ENCODE measurements around the gene HCRT. TPM values are rescaled to one million over a fixed set of nuclear protein-coding genes. Genes with fewer than 3 reads are reported as not detected.

Gene HCRT
- polyA plus RNA-seq, 1 donor from 2014 or later, result not detected

DNA sequence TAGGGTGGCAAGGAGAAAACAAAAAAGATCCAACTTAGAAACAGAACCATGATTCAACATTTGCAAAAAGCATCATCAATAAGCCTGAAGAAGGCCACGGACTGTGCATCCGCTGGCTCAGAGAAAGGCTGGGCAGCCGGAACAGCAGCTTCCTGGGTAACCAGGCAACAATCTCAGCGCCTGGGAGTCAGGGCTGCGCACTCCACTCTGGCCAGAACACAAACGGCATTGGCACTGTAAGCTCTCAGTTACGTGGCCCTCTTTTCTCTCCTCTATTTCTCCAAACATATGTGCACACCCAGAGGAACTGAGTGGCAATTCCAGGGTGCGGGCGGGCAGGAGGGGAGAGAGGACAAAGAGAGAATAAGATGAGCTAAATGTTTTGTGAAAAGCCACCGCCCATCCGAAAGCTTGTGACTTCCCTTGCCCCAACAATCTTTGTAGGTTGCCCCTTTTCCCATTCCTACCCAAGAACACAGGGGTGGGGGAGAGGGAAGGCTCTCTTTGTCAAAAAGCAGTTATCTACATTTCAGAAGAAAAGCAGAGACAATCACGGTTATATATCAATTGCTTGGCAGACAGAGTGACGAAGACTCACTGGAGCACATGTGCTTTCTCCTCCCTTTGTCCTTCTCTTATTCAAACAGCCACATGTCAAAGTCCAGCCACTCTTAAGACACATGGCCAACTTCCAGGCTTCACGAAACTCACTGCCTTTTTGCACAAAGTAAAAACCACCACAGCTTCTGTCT, 15.6 kb upstream of the HCRT start:
- Histone ChIP-seq H3K27me3 (ENCODE audit: insufficient read depth, low read depth, low read length) (no peaks in the 10 kb centered on the region), H3K27ac (ENCODE audit: low read length) (no peak overlapping the region), H3K4me2 (ENCODE audit: low read length) (no peak overlapping the region), H2AFZ (ENCODE audit: low read depth, low read length) (no peak overlapping the region), H3K9ac (ENCODE audit: low read length) (no peak overlapping the region), H3K36me3 (ENCODE audit: insufficient read depth, low read length) (no peaks in the 10 kb centered on the region), H3K9me3 (ENCODE audit: low read length) (no peaks in the 10 kb centered on the region), H4K20me1 (ENCODE audit: insufficient read depth) (no peaks in the 10 kb centered on the region), H3K9me2 (ENCODE audit: insufficient read depth, low read length) (no peaks in the 10 kb centered on the region), H3K4me3 (ENCODE audit: low read length) (no peak overlapping the region), H3F3A (ENCODE audit: insufficient read depth, low read length, poor library complexity, severe bottlenecking) (no peaks in the 10 kb centered on the region), H3K79me2 (replicated peaks; ENCODE audit: insufficient read depth, low read length) (no peaks in the 10 kb centered on the region)
- TF ChIP-seq EZH2 (IDR thresholded peaks at IDR 0.05; ENCODE audit: borderline replicate concordance, insufficient read depth, low read length, poor library complexity, severe bottlenecking) (no peak), RAD21 (conservative IDR thresholded peaks at IDR 0.05) (no peak), EP300 (conservative IDR thresholded peaks at IDR 0.05; ENCODE audit: poor library complexity, severe bottlenecking) (no peak), TAF1 (IDR thresholded peaks at IDR 0.05; ENCODE audit: low read depth) (no peak)
- TF ChIP-seq, protein P1, sequence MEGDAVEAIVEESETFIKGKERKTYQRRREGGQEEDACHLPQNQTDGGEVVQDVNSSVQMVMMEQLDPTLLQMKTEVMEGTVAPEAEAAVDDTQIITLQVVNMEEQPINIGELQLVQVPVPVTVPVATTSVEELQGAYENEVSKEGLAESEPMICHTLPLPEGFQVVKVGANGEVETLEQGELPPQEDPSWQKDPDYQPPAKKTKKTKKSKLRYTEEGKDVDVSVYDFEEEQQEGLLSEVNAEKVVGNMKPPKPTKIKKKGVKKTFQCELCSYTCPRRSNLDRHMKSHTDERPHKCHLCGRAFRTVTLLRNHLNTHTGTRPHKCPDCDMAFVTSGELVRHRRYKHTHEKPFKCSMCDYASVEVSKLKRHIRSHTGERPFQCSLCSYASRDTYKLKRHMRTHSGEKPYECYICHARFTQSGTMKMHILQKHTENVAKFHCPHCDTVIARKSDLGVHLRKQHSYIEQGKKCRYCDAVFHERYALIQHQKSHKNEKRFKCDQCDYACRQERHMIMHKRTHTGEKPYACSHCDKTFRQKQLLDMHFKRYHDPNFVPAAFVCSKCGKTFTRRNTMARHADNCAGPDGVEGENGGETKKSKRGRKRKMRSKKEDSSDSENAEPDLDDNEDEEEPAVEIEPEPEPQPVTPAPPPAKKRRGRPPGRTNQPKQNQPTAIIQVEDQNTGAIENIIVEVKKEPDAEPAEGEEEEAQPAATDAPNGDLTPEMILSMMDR (IDR thresholded peaks at IDR 0.05; ENCODE audit: poor library complexity, severe bottlenecking), result no peak

DNA sequence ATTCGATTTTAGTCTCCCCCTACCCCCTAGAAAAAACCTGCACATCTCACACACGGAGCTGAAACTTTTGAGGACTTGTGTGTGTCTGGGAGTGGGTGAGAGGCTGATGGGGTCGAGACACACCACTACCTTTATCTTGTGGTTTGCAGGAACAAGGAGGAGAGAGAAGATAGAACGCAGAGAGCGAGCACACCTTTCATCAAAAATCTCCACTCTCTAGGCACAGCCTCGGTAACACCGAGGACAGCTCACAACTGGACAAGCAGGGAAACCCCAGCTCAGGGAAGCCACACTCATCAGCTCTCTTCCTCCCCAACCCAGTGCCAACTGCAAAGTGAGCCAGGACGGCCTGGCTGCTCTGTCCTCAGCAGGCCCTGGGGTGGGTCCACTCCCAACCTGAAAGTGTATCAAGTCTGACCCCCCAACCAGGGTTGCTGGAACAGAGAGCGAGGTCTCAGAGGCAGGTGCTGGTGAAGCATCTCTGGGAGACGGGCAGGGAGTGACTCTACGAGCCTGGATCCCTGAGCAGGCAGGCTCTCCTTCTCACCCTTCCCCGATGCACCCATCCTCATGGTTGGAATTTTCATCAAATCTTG, 14.3 kb upstream of the HCRT start:
- H3K9me2 ChIP-seq (ENCODE audit: insufficient read depth, low read length), result no peaks in the 10 kb centered on the region
- no peak overlapping the region for H3K4me3 ChIP-seq (ENCODE audit: low read length)
- no peak overlapping the region for H3K27ac ChIP-seq (ENCODE audit: low read length)
- no peak overlapping the region for H2AFZ ChIP-seq (ENCODE audit: low read depth, low read length)
- no peaks in the 10 kb centered on the region for H3K9me3 ChIP-seq (ENCODE audit: low read length)
- H3K9ac ChIP-seq (ENCODE audit: low read length), result no peak overlapping the region
- H3K79me2 ChIP-seq (replicated peaks; ENCODE audit: insufficient read depth, low read length), result no peaks in the 10 kb centered on the region
- H3K4me2 ChIP-seq (ENCODE audit: low read length), result no peak overlapping the region
- TF ChIP-seq, protein P1 (IDR thresholded peaks at IDR 0.05; ENCODE audit: poor library complexity, severe bottlenecking), result no peak
- no peak for TF ChIP-seq RAD21 (conservative IDR thresholded peaks at IDR 0.05)
- TF ChIP-seq, protein P2, sequence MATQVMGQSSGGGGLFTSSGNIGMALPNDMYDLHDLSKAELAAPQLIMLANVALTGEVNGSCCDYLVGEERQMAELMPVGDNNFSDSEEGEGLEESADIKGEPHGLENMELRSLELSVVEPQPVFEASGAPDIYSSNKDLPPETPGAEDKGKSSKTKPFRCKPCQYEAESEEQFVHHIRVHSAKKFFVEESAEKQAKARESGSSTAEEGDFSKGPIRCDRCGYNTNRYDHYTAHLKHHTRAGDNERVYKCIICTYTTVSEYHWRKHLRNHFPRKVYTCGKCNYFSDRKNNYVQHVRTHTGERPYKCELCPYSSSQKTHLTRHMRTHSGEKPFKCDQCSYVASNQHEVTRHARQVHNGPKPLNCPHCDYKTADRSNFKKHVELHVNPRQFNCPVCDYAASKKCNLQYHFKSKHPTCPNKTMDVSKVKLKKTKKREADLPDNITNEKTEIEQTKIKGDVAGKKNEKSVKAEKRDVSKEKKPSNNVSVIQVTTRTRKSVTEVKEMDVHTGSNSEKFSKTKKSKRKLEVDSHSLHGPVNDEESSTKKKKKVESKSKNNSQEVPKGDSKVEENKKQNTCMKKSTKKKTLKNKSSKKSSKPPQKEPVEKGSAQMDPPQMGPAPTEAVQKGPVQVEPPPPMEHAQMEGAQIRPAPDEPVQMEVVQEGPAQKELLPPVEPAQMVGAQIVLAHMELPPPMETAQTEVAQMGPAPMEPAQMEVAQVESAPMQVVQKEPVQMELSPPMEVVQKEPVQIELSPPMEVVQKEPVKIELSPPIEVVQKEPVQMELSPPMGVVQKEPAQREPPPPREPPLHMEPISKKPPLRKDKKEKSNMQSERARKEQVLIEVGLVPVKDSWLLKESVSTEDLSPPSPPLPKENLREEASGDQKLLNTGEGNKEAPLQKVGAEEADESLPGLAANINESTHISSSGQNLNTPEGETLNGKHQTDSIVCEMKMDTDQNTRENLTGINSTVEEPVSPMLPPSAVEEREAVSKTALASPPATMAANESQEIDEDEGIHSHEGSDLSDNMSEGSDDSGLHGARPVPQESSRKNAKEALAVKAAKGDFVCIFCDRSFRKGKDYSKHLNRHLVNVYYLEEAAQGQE (IDR thresholded peaks at IDR 0.05; ENCODE audit: borderline replicate concordance), result no peak
- TF ChIP-seq MXI1 (conservative IDR thresholded peaks at IDR 0.05; ENCODE audit: poor library complexity, severe bottlenecking), result no peak
- no peak for TF ChIP-seq EP300 (conservative IDR thresholded peaks at IDR 0.05; ENCODE audit: poor library complexity, severe bottlenecking)
- no peak for TF ChIP-seq POLR2AphosphoS5 (IDR thresholded peaks at IDR 0.05)
- TF ChIP-seq SMC3 (conservative IDR thresholded peaks at IDR 0.05; ENCODE audit: poor library complexity), result no peak
- TF ChIP-seq EZH2 (IDR thresholded peaks at IDR 0.05; ENCODE audit: borderline replicate concordance, insufficient read depth, low read length, poor library complexity, severe bottlenecking), result no peak
- TF ChIP-seq TAF1 (IDR thresholded peaks at IDR 0.05; ENCODE audit: low read depth), result no peak
- H3K36me3 ChIP-seq (ENCODE audit: insufficient read depth, low read length), result no peaks in the 10 kb centered on the region
- H4K20me1 ChIP-seq (ENCODE audit: insufficient read depth), result no peaks in the 10 kb centered on the region
- no peaks in the 10 kb centered on the region for H3F3A ChIP-seq (ENCODE audit: insufficient read depth, low read length, poor library complexity, severe bottlenecking)
- H3K27me3 ChIP-seq (ENCODE audit: insufficient read depth, low read depth, low read length), result no peaks in the 10 kb centered on the region

All from neural cell (in vitro differentiated cells).